ENCODE results near the gene MYEOV. TPM values are rescaled to one million over a fixed set of nuclear protein-coding genes. Genes with fewer than 3 reads are reported as not detected.

MYEOV gene
- total RNA-seq, 1 experiment from 2014 or later: 101 TPM

GRCh38 chr11:69280994-69281393, 13.0 kb upstream of the MYEOV start:
- in situ Hi-C loops (cut with HindIII; ENCODE audit: low pct_unique_long_range_greater_than_20kb, low sequenced_read_pairs): no loop called here
- peak; percentile 93 for DNase-seq (ENCODE audit: low read depth)

GRCh38 chr11:69283446-69283845, 10.5 kb upstream of the MYEOV start:
- in situ Hi-C loops (cut with HindIII; ENCODE audit: low pct_unique_long_range_greater_than_20kb, low sequenced_read_pairs): no loop called here
- no peak for DNase-seq (ENCODE audit: low read depth)

- in situ Hi-C loops (cut with HindIII; ENCODE audit: low pct_unique_long_range_greater_than_20kb, low sequenced_read_pairs): no loop called here
- DNase-seq (ENCODE audit: low read depth): no peak
These were observed 9.9 kb upstream of the MYEOV start for GRCh38 chr11:69284081-69284511.

GRCh38 chr11:69285091-69285490, 8.9 kb upstream of the MYEOV start:
- no peak for DNase-seq (ENCODE audit: low read depth)
- in situ Hi-C loops (cut with HindIII; ENCODE audit: low pct_unique_long_range_greater_than_20kb, low sequenced_read_pairs): no loop called here

GRCh38 chr11:69285766-69286165, 8.2 kb upstream of the MYEOV start:
- in situ Hi-C loops (cut with HindIII; ENCODE audit: low pct_unique_long_range_greater_than_20kb, low sequenced_read_pairs): no loop called here
- no peak for DNase-seq (ENCODE audit: low read depth)

- DNase-seq (ENCODE audit: low read depth): no peak
- in situ Hi-C loops (cut with HindIII; ENCODE audit: low pct_unique_long_range_greater_than_20kb, low sequenced_read_pairs): no loop called here
These were observed 7.3 kb upstream of the MYEOV start for GRCh38 chr11:69286374-69287371.

- DNase-seq (ENCODE audit: low read depth): no peak
- in situ Hi-C loops (cut with HindIII; ENCODE audit: low pct_unique_long_range_greater_than_20kb, low sequenced_read_pairs): no loop called here
These were observed 5.7 kb upstream of the MYEOV start for GRCh38 chr11:69287968-69288882.

- in situ Hi-C loops (cut with HindIII; ENCODE audit: low pct_unique_long_range_greater_than_20kb, low sequenced_read_pairs): no loop called here
These were observed 5.1 kb upstream of the MYEOV start for GRCh38 chr11:69288883-69289242.

GRCh38 chr11:69290806-69291205, 3.1 kb upstream of the MYEOV start:
- no peak for DNase-seq (ENCODE audit: low read depth)
- in situ Hi-C loops (cut with HindIII; ENCODE audit: low pct_unique_long_range_greater_than_20kb, low sequenced_read_pairs): no loop called here

More at GRCh38 chr11:69288883-69289242, 5.1 kb upstream of the MYEOV start:
- no peak for DNase-seq (ENCODE audit: low read depth)

GRCh38 chr11:69291459-69292110, 2.4 kb upstream of the MYEOV start:
- in situ Hi-C loops (cut with HindIII; ENCODE audit: low pct_unique_long_range_greater_than_20kb, low sequenced_read_pairs): no loop called here
- DNase-seq (ENCODE audit: low read depth): no peak

GRCh38 chr11:69292221-69292648, 1.7 kb upstream of the MYEOV start:
- no peak for DNase-seq (ENCODE audit: low read depth)
- in situ Hi-C loops (cut with HindIII; ENCODE audit: low pct_unique_long_range_greater_than_20kb, low sequenced_read_pairs): no loop called here

GRCh38 chr11:69293087-69293486, 868 bp upstream of the MYEOV start:
- in situ Hi-C loops (cut with HindIII; ENCODE audit: low pct_unique_long_range_greater_than_20kb, low sequenced_read_pairs): no loop called here

GRCh38 chr11:69294571-69295078, 670 bp downstream of the MYEOV start:
- DNase-seq (ENCODE audit: low read depth): peak; percentile 42
- in situ Hi-C loops (cut with HindIII; ENCODE audit: low pct_unique_long_range_greater_than_20kb, low sequenced_read_pairs): no loop called here

More at GRCh38 chr11:69293087-69293486, 868 bp upstream of the MYEOV start:
- no peak for DNase-seq (ENCODE audit: low read depth)

GRCh38 chr11:69295079-69295994, 1.4 kb downstream of the MYEOV start:
- in situ Hi-C loops (cut with HindIII; ENCODE audit: low pct_unique_long_range_greater_than_20kb, low sequenced_read_pairs): no loop called here
- DNase-seq (ENCODE audit: low read depth): peak; percentile 41

- peak; percentile 39 for DNase-seq (ENCODE audit: low read depth)
- in situ Hi-C loops (cut with HindIII; ENCODE audit: low pct_unique_long_range_greater_than_20kb, low sequenced_read_pairs): no loop called here
These were observed 2.3 kb downstream of the MYEOV start for GRCh38 chr11:69295995-69296889.

Data from Caki2 (cell line).